PC-3 (cell line): Measurements from ENCODE around the gene CHD2.

Experiments
- EZH2 ChIP-seq: fragments of 300-600 bp; sonication (generic); IDR thresholded peaks from one replicate; pipeline ENCODE4 v1.6.1; 2017; ENCODE audit warnings: antibody characterized with exemption, mild to moderate bottlenecking, low read length; ENCODE audit not compliant: unreplicated experiment
- EZH2phosphoT487 ChIP-seq: fragments of 300-600 bp; sonication (generic); IDR thresholded peaks from 2 replicates; pipeline ENCODE4 v1.6.1; 2018; ENCODE audit warnings: mild to moderate bottlenecking, antibody characterized with exemption, low read length, borderline replicate concordance
- TF ChIP-seq, protein P1 (sequence below): fragments of 300-600 bp; sonication (generic); conservative IDR thresholded peaks from 2 replicates; pipeline ENCODE4 v1.5.1; 2017; ENCODE audit warnings: antibody characterized with exemption, low read depth, mild to moderate bottlenecking, low read length

DNA sequence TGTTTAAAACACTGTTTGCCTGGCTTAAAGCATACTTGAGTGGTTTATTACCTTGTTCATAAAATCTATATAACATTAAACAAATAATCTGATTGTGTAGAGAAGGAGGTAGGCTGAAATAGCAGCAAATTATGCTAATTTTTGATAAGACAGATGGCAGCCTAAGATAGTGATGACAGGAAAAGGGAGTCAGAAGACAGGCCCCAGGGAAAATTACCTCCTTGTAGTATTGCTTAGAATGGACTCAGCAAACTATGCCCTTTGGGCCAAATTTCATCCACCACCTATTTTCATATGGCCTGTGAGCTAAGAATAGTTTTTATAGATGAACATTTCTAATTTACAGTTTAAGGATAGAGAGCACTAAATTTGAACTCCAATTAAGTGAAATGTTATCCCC is 37.8 kb downstream of the CHD2 start:
- TF ChIP-seq, protein P1, sequence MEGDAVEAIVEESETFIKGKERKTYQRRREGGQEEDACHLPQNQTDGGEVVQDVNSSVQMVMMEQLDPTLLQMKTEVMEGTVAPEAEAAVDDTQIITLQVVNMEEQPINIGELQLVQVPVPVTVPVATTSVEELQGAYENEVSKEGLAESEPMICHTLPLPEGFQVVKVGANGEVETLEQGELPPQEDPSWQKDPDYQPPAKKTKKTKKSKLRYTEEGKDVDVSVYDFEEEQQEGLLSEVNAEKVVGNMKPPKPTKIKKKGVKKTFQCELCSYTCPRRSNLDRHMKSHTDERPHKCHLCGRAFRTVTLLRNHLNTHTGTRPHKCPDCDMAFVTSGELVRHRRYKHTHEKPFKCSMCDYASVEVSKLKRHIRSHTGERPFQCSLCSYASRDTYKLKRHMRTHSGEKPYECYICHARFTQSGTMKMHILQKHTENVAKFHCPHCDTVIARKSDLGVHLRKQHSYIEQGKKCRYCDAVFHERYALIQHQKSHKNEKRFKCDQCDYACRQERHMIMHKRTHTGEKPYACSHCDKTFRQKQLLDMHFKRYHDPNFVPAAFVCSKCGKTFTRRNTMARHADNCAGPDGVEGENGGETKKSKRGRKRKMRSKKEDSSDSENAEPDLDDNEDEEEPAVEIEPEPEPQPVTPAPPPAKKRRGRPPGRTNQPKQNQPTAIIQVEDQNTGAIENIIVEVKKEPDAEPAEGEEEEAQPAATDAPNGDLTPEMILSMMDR = no peak
- TF ChIP-seq EZH2 (no peak), EZH2phosphoT487 (no peak)
